H1 (cell line): ENCODE results near the gene DNAJB13. TPM values are rescaled to one million over a fixed set of nuclear protein-coding genes. Genes with fewer than 3 reads are reported as not detected.

Source experiments
- CTCF ChIA-PET: fragments of 300-600 bp; sonication (Branson Sonifier 250); formaldehyde crosslinking; loops from one replicate; lab custom pipeline; 2021; ENCODE audit not compliant: partially characterized antibody; lab: Charles Lee
- POLR2A ChIA-PET: fragments of 300-600 bp; sonication (Branson Sonifier 250); formaldehyde crosslinking; loops from one replicate; lab custom pipeline; 2021; ENCODE audit warnings: inconsistent platforms; ENCODE audit not compliant: partially characterized antibody; lab: Charles Lee
- DNase-seq, 2 experiments: peaks; one replicate each; pipeline versions ENCODE4 v3.0.0 to v3.0.0-alpha.2; 2010 to 2022; ENCODE audit warnings: low spot score in 2 of 2, low read depth in 1 of 2, mixed read lengths in 1 of 2
- FAIRE-seq: peaks from 2 replicates; lab custom pipeline; 2011; peaks lifted over from hg19 to GRCh38; lab: Jason Lieb, UNC
- H2AFZ ChIP-seq: 2 replicates; pipeline ENCODE4 v1.8.1; 2012; ENCODE audit warnings: low read length, inconsistent platforms
- H2AK5ac ChIP-seq: 2 replicates; pipeline ENCODE4 v1.6.1; 2013; ENCODE audit warnings: low read depth, low read length
- H2BK120ac ChIP-seq: replicated peaks from 2 replicates; pipeline ENCODE3; 2013; ENCODE audit warnings: low read depth, low read length, inconsistent platforms
- H2BK12ac ChIP-seq: 2 replicates; pipeline ENCODE4 v1.6.1; 2013; ENCODE audit warnings: low read depth, low read length
- H2BK15ac ChIP-seq: 2 replicates; pipeline ENCODE4 v1.6.1; 2013; ENCODE audit warnings: low read length
- H2BK20ac ChIP-seq: 2 replicates; pipeline ENCODE4 v1.6.1; 2013; ENCODE audit warnings: low read length
- H2BK5ac ChIP-seq: 2 replicates; pipeline ENCODE4 v1.6.1; 2013; ENCODE audit warnings: low read depth, low read length
- H3K14ac ChIP-seq: 2 replicates; pipeline ENCODE4 v1.6.1; 2013; ENCODE audit warnings: inconsistent platforms; ENCODE audit not compliant: insufficient read length
- H3K18ac ChIP-seq: 2 replicates; pipeline ENCODE4 v1.6.1; 2013; ENCODE audit warnings: low read length; ENCODE audit errors: extremely low read depth
- H3K23ac ChIP-seq: 2 replicates; pipeline ENCODE4 v1.6.1; 2013; ENCODE audit warnings: inconsistent platforms; ENCODE audit not compliant: insufficient read length
- H3K23me2 ChIP-seq: 2 replicates; pipeline ENCODE4 v1.6.1; 2013; ENCODE audit warnings: low read depth, low read length
- H3K27ac ChIP-seq: 2 replicates; pipeline ENCODE4 v1.6.1; 2011; ENCODE audit warnings: low read depth, low read length, inconsistent platforms
- H3K27me3 ChIP-seq, 4 experiments: replicated peaks in 1 of 4; 1 replicate in 1 of 4; 2 replicates in 3 of 4; pipeline versions ENCODE4 v1.6.1 to v1.8.1; 2011 to 2013; ENCODE audit warnings: low read length in 3 of 4, mild to moderate bottlenecking in 3 of 4, inconsistent platforms in 2 of 4, mixed read lengths in 2 of 4, moderate library complexity in 1 of 4; ENCODE audit not compliant: control insufficient read depth in 3 of 4, insufficient read depth in 3 of 4; ENCODE audit errors: extremely low read depth in 1 of 4
- H3K36me3 ChIP-seq, 4 experiments: 2 replicates each; pipeline versions ENCODE4 v1.6.1 to v1.8.1; 2011 to 2013; ENCODE audit warnings: mild to moderate bottlenecking in 4 of 4, low read length in 3 of 4, moderate library complexity in 2 of 4, control low read depth in 1 of 4, inconsistent platforms in 1 of 4; ENCODE audit not compliant: insufficient read depth in 4 of 4, control insufficient read depth in 2 of 4
- H3K4ac ChIP-seq: replicated peaks from 2 replicates; pipeline ENCODE3; 2013; ENCODE audit warnings: low read length, low read depth, mixed read lengths, inconsistent platforms; ENCODE audit not compliant: insufficient read length
- H3K4me1 ChIP-seq, 4 experiments: replicated peaks in 1 of 4; 1 replicate in 1 of 4; 2 replicates in 3 of 4; pipeline versions ENCODE4 v1.6.1 to v1.8.1; 2011 to 2013; ENCODE audit warnings: low read length in 3 of 4, inconsistent platforms in 2 of 4, mixed read lengths in 1 of 4; ENCODE audit not compliant: insufficient read depth in 4 of 4, control insufficient read depth in 3 of 4
- H3K4me2 ChIP-seq, 2 experiments: 2 replicates each; pipeline versions ENCODE4 v1.6.1 to v1.8.1; 2011 to 2013; ENCODE audit warnings: low read depth in 2 of 2, low read length in 2 of 2, control low read depth in 1 of 2, inconsistent platforms in 1 of 2, mild to moderate bottlenecking in 1 of 2; ENCODE audit not compliant: insufficient read depth in 1 of 2
- H3K4me3 ChIP-seq, 4 experiments: fragments of 200-600, 300-600 bp in 1 of 4; sonication (generic), shearing (Covaris generic), sonication (Bioruptor Twin) in 1 of 4; 2 replicates each; pipeline versions ENCODE4 v1.5.1 to v1.8.1; 2011 to 2016; ENCODE audit warnings: low read length in 4 of 4, low read depth in 3 of 4, control low read depth in 2 of 4, inconsistent platforms in 2 of 4, mild to moderate bottlenecking in 2 of 4, mixed read lengths in 1 of 4, moderate library complexity in 1 of 4; ENCODE audit not compliant: insufficient read depth in 2 of 4; ENCODE audit errors: extremely low read depth in 1 of 4
- H3K56ac ChIP-seq: replicated peaks from 2 replicates; pipeline ENCODE3; 2013; ENCODE audit warnings: low read depth, mild to moderate bottlenecking, mixed read lengths, low read length, inconsistent platforms; ENCODE audit not compliant: insufficient read length
- H3K79me1 ChIP-seq: 2 replicates; pipeline ENCODE4 v1.6.1; 2013; ENCODE audit warnings: low read depth, low read length, control low read depth
- H3K79me2 ChIP-seq, 2 experiments: 2 replicates each; pipeline versions ENCODE4 v1.6.1 to v1.8.1; 2012 to 2013; ENCODE audit warnings: low read length in 2 of 2, mild to moderate bottlenecking in 2 of 2, inconsistent platforms in 1 of 2; ENCODE audit not compliant: insufficient read depth in 2 of 2, control insufficient read depth in 1 of 2
- H3K9ac ChIP-seq, 4 experiments: replicated peaks in 1 of 4; 1 replicate in 1 of 4; 2 replicates in 3 of 4; pipeline versions ENCODE4 v1.6.1 to v1.8.1; 2011 to 2013; ENCODE audit warnings: low read depth in 3 of 4, low read length in 3 of 4, control low read depth in 2 of 4, mild to moderate bottlenecking in 2 of 4, moderate library complexity in 2 of 4, inconsistent platforms in 1 of 4; ENCODE audit errors: extremely low read depth in 1 of 4
- H3K9me3 ChIP-seq, 2 experiments: 2 replicates each; pipeline versions ENCODE4 v1.6.1 to v1.8.1; 2012 to 2013; ENCODE audit warnings: mild to moderate bottlenecking in 2 of 2, moderate library complexity in 2 of 2, control low read depth in 1 of 2, inconsistent platforms in 1 of 2, low read depth in 1 of 2, low read length in 1 of 2, mixed read lengths in 1 of 2; ENCODE audit not compliant: insufficient read depth in 2 of 2
- H4K20me1 ChIP-seq, 2 experiments: replicated peaks in 1 of 2; 2 replicates each; pipeline versions ENCODE3 to v1.8.1; 2011 to 2013; ENCODE audit warnings: inconsistent platforms in 2 of 2, low read length in 2 of 2, mild to moderate bottlenecking in 1 of 2; ENCODE audit not compliant: insufficient read depth in 2 of 2, control insufficient read depth in 1 of 2
- H4K5ac ChIP-seq: 2 replicates; pipeline ENCODE4 v1.6.1; 2013; ENCODE audit warnings: low read length, low read depth, mixed read lengths, inconsistent platforms; ENCODE audit not compliant: insufficient read length
- H4K8ac ChIP-seq: 2 replicates; pipeline ENCODE4 v1.8.0; 2013; ENCODE audit warnings: mild to moderate bottlenecking, moderate library complexity, low read length, inconsistent platforms; ENCODE audit not compliant: insufficient read depth; ENCODE audit errors: extremely low read depth
- H4K91ac ChIP-seq: replicated peaks from 2 replicates; pipeline ENCODE3; 2013; ENCODE audit warnings: low read length, mixed read lengths, inconsistent platforms; ENCODE audit not compliant: insufficient read length
- KDM1A ChIP-seq: fragments of 200-600, 300-600 bp; sonication (generic); IDR thresholded peaks from 2 replicates; pipeline ENCODE4 v1.7.1; 2016; ENCODE audit warnings: mild to moderate bottlenecking, low read length, borderline replicate concordance
- NRF1 ChIP-seq: IDR thresholded peaks from 2 replicates; pipeline ENCODE4 v1.6.1; 2011; ENCODE audit warnings: mild to moderate bottlenecking, low read depth, low read length, improper control_type of control experiment
- POLR2A ChIP-seq, 2 experiments: IDR thresholded peaks; 1 replicate in 1 of 2; 2 replicates in 1 of 2; pipeline ENCODE4 v1.6.1; 2011; ENCODE audit warnings: low read depth in 2 of 2, low read length in 2 of 2, mild to moderate bottlenecking in 2 of 2; ENCODE audit errors: control extremely low read depth in 1 of 2
- POLR2AphosphoS5 ChIP-seq: IDR thresholded peaks from 2 replicates; pipeline ENCODE4 v1.6.1; 2011; ENCODE audit warnings: low read depth, low read length
- WGBS, 2 experiments: shearing (Covaris generic) in 1 of 2; methylation state at CpG; one replicate each; pipeline versions ENCODE4 v1.1.6 to v1.1.7; 2013 to 2015; ENCODE audit warnings: low lambda C conversion rate in 2 of 2, mixed read lengths in 2 of 2, inconsistent platforms in 1 of 2, low coverage in 1 of 2, missing lambda C conversion rate in 1 of 2; ENCODE audit not compliant: insufficient replicate concordance in 2 of 2, insufficient coverage in 1 of 2, insufficient read length in 1 of 2; ENCODE audit errors: extremely low coverage in 1 of 2, missing lambda C conversion rate in 1 of 2; 5-methylcytosine and 5-hydroxymethylcytosine counted together
- polyA plus RNA-seq, 7 experiments: library from polyadenylated mRNA; depleted of rRNA in 3 of 7; stranded (reverse) in 5 of 7; unstranded in 2 of 7; fragments of >200 nt in 5 of 7; fragments of 200-250 nt in 2 of 7; gene quantifications; 1 replicate in 5 of 7; 2 replicates in 1 of 7; 4 replicates in 1 of 7; pipeline versions ENCODE4 v1.2.1 to v1.2.3, GENCODE V29; 2011 to 2013; ENCODE audit warnings: missing spikeins in 2 of 7, mixed read lengths in 2 of 7
- total RNA-seq: library from RNA; stranded (reverse); fragmentation: NEBNext Ultra II Directional; extraction: Animal tissue kit (Norgen Biotek cat#: 25700); gene quantifications from 2 replicates; pipeline ENCODE4 v1.2.1, GENCODE V29; 2021

The DNAJB13 gene
- total and polyA plus RNA-seq, 2 of the 8 experiments (the other 6 are each of a cell fraction or from before 2014, with no cell fraction given): 0.27 TPM; not detected in 1

DNA sequence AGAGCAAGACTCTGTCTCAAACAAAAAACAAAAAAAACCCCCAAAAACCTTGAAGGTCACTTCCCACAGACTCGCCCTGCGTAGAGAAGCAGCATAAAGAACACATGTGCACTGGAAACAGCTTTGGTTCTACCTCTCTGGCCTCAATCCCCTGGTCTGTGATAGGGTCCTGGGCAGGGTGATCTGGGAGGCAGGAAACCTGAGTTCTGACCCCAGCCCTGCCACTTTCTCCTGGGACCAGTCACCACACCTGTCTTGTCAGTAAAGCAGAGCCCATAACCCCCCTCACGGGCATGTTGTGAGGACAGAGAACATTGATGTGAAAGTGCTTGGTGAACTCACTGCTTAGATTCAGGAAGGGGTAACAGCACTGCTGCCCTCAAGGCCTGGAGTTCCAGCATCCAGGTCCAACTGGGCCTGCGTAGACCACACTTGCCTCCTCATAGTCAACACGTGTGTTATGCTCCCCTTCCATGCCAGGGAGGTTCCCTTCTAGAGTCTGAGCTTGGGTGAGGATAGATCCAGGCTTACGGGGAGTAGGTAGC, 20.4 kb downstream of the DNAJB13 start:
- ChIA-PET POLR2A (interaction anchor here (0.6 to 8.8 kb wide), 5 partner anchors 10 to 507 kb away, joined by 3 to 94 read pairs (median 4); partner anchors contain the start of gene UCP2), CTCF (interaction anchor here (0.6 to 0.7 kb wide), 3 partner anchors 206 to 562 kb away, joined by 3 to 4 read pairs (median 3); no protein-coding TSS in a partner anchor)
- Histone ChIP-seq H2BK15ac (no peak overlapping the region), H3K36me3 (peaks cover 5 to 18% (median 12%) of the 10 kb centered on the region in 4 experiments; a peak in 6 of 8 replicates), H2AFZ (no peak overlapping the region), H3K23ac (no peak overlapping the region), H4K8ac (no peak overlapping the region), H3K4me1 (no peaks in the 10 kb centered on the region), H3K79me2 (no peaks in the 10 kb centered on the region), H3K18ac (no peak overlapping the region; the same call in 1 of the 2 replicates), H3K9me3 (no peaks in the 10 kb centered on the region), H2BK12ac (no peak overlapping the region), H3K56ac (no peak overlapping the region), H3K4ac (no peak overlapping the region), H4K20me1 (peaks cover 0 to 4% of the 10 kb centered on the region in 2 experiments), H3K27ac (no peak overlapping the region), H3K79me1 (no peaks in the 10 kb centered on the region), H3K4me3 (no peak overlapping the region), H3K23me2 (no peaks in the 10 kb centered on the region), H2BK120ac (no peak overlapping the region), H4K5ac (no peak overlapping the region), H3K14ac (no peak overlapping the region), H4K91ac (no peak overlapping the region), H2AK5ac (no peak overlapping the region), H3K9ac (no peak overlapping the region), H3K4me2 (no peak overlapping the region), H3K27me3 (no peaks in the 10 kb centered on the region), H2BK20ac (no peak overlapping the region), H2BK5ac (no peak overlapping the region)
- DNase-seq: no peak
- no peak for FAIRE-seq
- peak in 1 of 2 experiments; percentile 47; a peak in 2 of 3 replicates for TF ChIP-seq POLR2A (IDR thresholded peaks at IDR 0.05; ENCODE audit: control extremely low read depth in 1 of 2, low read depth in 2 of 2, low read length in 2 of 2)
- TF ChIP-seq NRF1: no peak
- no peak for TF ChIP-seq KDM1A
- peak; percentile 45; the same call in 1 of the 2 replicates for TF ChIP-seq POLR2AphosphoS5
- WGBS, 2 experiments: 76% methylated on average over 6 of the region's 6 CpGs; no CpG with 5 or more reads in 1 of the 2 experiments
